ENCODE results near the gene IGSF8.

The IGSF8 gene

DNA sequence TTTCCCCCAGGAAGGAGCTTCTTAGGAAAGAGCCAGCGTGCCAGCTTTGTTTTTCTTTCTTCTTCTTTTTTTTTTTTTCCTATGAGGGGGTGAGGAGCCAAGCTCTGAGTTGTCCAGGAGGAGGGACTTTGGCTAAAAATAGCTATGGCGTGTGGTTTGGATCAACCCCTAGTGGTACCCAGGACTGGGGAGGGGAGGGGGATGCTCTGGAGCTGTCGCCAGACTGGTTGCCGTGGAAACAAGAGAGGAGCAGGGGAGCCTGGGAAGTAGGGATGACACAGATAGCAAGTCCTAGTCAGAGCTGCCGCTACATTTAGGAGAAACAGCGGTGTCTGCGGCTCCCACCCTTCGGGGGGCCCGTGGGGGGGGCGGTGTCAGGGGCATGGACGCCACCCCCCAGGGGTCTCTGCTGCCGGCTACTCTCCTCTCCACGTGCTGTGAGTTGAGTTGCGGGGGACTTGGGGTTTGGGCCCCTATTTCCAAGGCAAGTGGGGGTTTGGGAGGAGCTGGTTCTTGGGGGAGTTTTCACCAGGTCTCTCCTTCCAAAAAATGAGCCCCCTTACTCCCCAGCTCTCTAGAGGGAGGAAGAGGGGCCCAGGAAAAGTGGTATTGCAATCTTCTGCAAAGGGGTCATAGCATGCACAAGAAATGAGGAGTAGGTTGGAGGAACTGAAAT, 17.0 kb downstream of the IGSF8 start, which contains the start of gene KCNJ9:
TSS of gene KCNJ9 (plus strand) at position 278 of the 676 bp plus-strand sequence. CDS start 2,493 bp downstream, outside the sequence.
- Histone ChIP-seq H3K27me3 (replicated peaks; ENCODE audit: control insufficient read depth, insufficient read depth, low read length, poor library complexity, severe bottlenecking) (peaks cover 25% of the 10 kb centered on the region), H3K4me1 (ENCODE audit: control insufficient read depth, insufficient read depth, low read length, poor library complexity, severe bottlenecking) (peaks cover 10% of the 10 kb centered on the region), H3K4me3 (ENCODE audit: insufficient read depth, low read depth, low read length, poor library complexity, severe bottlenecking) (no peak within 1 kb of the TSS), H3K9me3 (ENCODE audit: control insufficient read depth, low read length) (no peaks in the 10 kb centered on the region), H3K27ac (ENCODE audit: insufficient read depth, low read length, poor library complexity, severe bottlenecking) (no peak within 1 kb of the TSS), H3K36me3 (ENCODE audit: control insufficient read depth, insufficient read depth, low read length) (no peaks in the 10 kb centered on the region)
- DNase-seq, result no peak

DNA sequence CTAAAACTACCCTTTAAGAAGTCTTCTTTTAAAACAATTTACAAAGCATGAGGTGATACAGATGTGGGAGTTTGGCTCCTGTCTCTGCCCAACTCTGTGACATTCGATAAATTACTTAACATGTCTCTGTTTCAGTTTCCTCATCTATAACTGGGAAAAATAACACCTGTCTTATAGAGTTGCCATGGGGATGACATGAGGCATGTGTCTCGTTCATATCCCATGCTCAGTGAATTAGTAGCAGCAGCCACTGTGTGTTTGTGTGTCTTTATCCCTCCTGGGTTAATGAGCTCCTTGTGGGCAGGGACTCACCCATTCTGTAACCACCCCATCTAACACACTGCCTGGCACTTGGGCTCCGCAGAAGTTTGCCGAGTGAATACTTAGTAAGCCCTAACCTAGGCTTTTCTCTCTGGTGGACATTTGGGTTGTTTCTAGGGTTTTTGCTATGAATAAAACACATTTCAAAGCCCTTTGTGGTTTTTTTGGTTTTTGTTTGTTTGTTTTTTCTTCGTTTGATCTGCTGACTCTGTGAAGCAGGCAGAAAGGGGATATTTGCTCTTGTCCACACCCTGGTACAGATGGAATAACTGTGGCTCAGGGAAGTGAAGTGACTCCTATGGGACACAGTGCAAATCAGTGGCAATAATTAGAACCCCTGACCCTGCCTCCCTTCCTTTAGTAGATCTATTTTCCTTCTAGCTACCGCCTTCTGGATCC, 17.9 kb downstream of the IGSF8 start:
- no peaks in the 10 kb centered on the region for H3K9me3 ChIP-seq (ENCODE audit: control insufficient read depth, low read length)

DNA sequence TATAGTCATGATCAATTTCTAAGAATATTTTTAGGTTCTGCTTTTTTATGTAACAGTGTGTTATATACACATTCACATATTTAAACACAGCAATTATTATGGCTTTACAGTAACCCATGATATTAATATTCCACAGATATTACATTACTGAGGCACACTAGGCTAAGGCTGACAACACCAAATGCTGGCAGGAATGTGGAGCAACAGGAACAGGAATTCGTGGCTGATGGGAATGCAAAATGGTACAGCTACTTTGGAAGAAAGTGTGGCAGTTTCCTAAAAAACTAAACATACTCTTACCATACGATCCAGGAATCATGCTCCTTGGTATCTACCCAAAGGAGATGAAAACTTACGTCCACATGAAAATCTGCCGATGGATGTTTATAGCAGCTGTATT, 19.0 kb downstream of the IGSF8 start:
- no peak for DNase-seq
- Histone ChIP-seq H3K4me1 (ENCODE audit: control insufficient read depth, insufficient read depth, low read length, poor library complexity, severe bottlenecking) (peaks cover 10% of the 10 kb centered on the region), H3K4me3 (ENCODE audit: insufficient read depth, low read depth, low read length, poor library complexity, severe bottlenecking) (no peak overlapping the region), H3K27me3 (replicated peaks; ENCODE audit: control insufficient read depth, insufficient read depth, low read length, poor library complexity, severe bottlenecking) (peaks cover 25% of the 10 kb centered on the region), H3K27ac (ENCODE audit: insufficient read depth, low read length, poor library complexity, severe bottlenecking) (no peak overlapping the region), H3K9me3 (ENCODE audit: control insufficient read depth, low read length) (no peaks in the 10 kb centered on the region), H3K36me3 (ENCODE audit: control insufficient read depth, insufficient read depth, low read length) (no peaks in the 10 kb centered on the region)

More for the DNA sequence above, 17.9 kb downstream of the IGSF8 start:
- peaks cover 25% of the 10 kb centered on the region for H3K27me3 ChIP-seq (replicated peaks; ENCODE audit: control insufficient read depth, insufficient read depth, low read length, poor library complexity, severe bottlenecking)
- H3K4me1 ChIP-seq (ENCODE audit: control insufficient read depth, insufficient read depth, low read length, poor library complexity, severe bottlenecking), result peaks cover 10% of the 10 kb centered on the region
- H3K27ac ChIP-seq (ENCODE audit: insufficient read depth, low read length, poor library complexity, severe bottlenecking), result no peak overlapping the region
- no peaks in the 10 kb centered on the region for H3K36me3 ChIP-seq (ENCODE audit: control insufficient read depth, insufficient read depth, low read length)
- DNase-seq, result no peak
- no peak overlapping the region for H3K4me3 ChIP-seq (ENCODE audit: insufficient read depth, low read depth, low read length, poor library complexity, severe bottlenecking)

DNA sequence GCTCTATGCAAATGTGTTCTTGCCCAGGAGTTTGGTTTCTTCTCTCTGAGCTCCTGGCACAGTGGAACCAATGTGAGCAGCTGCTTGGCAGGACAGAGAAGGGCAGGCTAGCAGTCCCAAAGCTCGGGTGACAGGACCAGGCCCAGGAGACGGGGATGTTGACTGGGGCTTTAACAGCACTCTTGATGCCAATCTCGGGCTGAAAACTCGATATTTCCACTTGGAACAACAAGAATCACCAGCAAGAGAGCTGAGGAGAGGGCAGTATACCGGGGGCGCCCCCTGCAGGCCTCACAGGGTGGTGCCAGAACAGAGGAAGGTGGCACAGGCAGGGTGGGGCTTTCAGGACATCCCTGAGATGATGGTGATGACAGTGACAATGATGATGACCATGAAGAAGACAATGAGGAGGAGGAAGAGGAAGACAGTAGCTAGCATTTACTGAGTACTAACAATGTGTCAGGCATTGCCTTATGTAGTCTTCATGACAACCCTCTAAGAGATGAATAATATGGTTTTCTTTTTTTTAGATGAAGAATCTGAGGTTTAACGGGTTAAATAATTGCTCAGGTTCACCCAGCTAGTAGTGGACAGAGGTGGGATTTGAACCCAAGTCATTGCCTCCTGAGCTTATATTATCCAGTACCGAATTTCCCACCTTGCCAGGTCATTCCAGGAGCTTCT, 19.8 kb downstream of the IGSF8 start:
- Histone ChIP-seq H3K4me1 (ENCODE audit: control insufficient read depth, insufficient read depth, low read length, poor library complexity, severe bottlenecking) (peaks cover 4% of the 10 kb centered on the region), H3K9me3 (ENCODE audit: control insufficient read depth, low read length) (no peaks in the 10 kb centered on the region), H3K27ac (ENCODE audit: insufficient read depth, low read length, poor library complexity, severe bottlenecking) (no peak overlapping the region), H3K36me3 (ENCODE audit: control insufficient read depth, insufficient read depth, low read length) (no peaks in the 10 kb centered on the region), H3K27me3 (replicated peaks; ENCODE audit: control insufficient read depth, insufficient read depth, low read length, poor library complexity, severe bottlenecking) (peaks cover 25% of the 10 kb centered on the region), H3K4me3 (ENCODE audit: insufficient read depth, low read depth, low read length, poor library complexity, severe bottlenecking) (no peak overlapping the region)
- peak in 2 of 3 donors; percentile 20 to 25 for DNase-seq

DNA sequence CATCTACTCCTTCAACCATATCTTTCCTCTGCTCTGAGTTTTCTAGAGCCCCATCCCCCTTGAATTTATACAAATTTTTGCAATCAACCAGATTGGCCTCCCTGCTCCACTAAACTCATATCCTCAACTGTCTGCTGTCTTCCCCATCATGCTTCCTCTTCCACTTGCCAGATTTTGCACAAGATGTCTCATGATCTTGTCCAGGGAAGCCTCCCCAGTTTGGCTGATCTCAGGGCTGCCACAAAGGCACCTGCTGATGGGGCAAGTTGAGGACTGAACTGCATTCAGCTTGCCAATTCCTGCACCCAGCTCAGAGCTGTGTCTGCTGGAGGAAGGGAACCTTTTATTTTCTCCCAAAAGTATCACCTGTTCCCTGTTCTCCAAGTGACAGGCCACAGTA, 20.9 kb downstream of the IGSF8 start:
- DNase-seq, result no peak
- H3K36me3 ChIP-seq (ENCODE audit: control insufficient read depth, insufficient read depth, low read length), result no peaks in the 10 kb centered on the region
- no peak overlapping the region for H3K4me3 ChIP-seq (ENCODE audit: insufficient read depth, low read depth, low read length, poor library complexity, severe bottlenecking)
- H3K27ac ChIP-seq (ENCODE audit: insufficient read depth, low read length, poor library complexity, severe bottlenecking), result no peak overlapping the region
- peaks cover 25% of the 10 kb centered on the region for H3K27me3 ChIP-seq (replicated peaks; ENCODE audit: control insufficient read depth, insufficient read depth, low read length, poor library complexity, severe bottlenecking)
- no peaks in the 10 kb centered on the region for H3K9me3 ChIP-seq (ENCODE audit: control insufficient read depth, low read length)
- no peaks in the 10 kb centered on the region for H3K4me1 ChIP-seq (ENCODE audit: control insufficient read depth, insufficient read depth, low read length, poor library complexity, severe bottlenecking)

DNA sequence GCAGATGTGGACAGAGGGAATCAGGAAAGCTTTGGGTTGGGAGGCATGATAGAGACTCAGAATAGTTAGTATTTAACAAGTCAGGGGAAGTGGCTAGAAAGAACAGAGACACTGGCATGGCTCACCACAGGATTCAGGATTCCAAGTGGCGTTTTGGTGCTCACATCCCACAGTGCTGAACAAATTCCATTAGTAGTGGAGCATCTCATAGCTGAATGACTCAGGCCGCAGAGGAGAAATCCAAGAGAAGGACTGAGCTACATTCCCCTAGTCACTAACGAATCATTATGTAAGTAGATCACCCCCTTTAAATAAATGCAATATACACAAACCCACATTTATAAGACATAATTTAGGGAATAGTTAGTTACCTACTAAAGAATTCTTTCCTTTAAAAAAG, 22.1 kb downstream of the IGSF8 start:
- no peaks in the 10 kb centered on the region for H3K36me3 ChIP-seq (ENCODE audit: control insufficient read depth, insufficient read depth, low read length)
- H3K9me3 ChIP-seq (ENCODE audit: control insufficient read depth, low read length), result no peaks in the 10 kb centered on the region
- no peaks in the 10 kb centered on the region for H3K4me1 ChIP-seq (ENCODE audit: control insufficient read depth, insufficient read depth, low read length, poor library complexity, severe bottlenecking)
- H3K27me3 ChIP-seq (replicated peaks; ENCODE audit: control insufficient read depth, insufficient read depth, low read length, poor library complexity, severe bottlenecking), result peaks cover 22% of the 10 kb centered on the region
- no peak for DNase-seq
- no peak overlapping the region for H3K4me3 ChIP-seq (ENCODE audit: insufficient read depth, low read depth, low read length, poor library complexity, severe bottlenecking)
- no peak overlapping the region for H3K27ac ChIP-seq (ENCODE audit: insufficient read depth, low read length, poor library complexity, severe bottlenecking)

DNA sequence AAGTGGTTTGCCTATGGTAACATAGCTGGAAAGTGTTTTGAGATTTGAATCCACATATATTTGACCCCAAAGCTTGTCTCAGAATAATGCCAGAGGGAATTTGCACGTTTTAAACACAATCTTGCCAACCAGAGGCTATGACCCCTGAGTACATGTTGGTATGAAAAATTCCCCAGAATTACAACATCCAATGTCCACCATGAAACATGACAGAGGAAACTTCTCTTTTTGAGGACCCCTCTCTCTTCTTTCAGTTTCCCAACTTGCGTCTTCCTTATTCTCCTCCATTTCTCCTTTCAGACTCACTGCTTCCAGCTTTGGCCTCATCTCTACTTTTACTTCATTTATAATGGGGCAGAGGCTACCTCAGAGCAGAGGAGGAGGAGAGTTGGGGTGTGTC, 22.6 kb downstream of the IGSF8 start:
- H3K4me3 ChIP-seq (ENCODE audit: insufficient read depth, low read depth, low read length, poor library complexity, severe bottlenecking), result no peak overlapping the region
- DNase-seq, result no peak
- H3K9me3 ChIP-seq (ENCODE audit: control insufficient read depth, low read length), result no peaks in the 10 kb centered on the region
- H3K4me1 ChIP-seq (ENCODE audit: control insufficient read depth, insufficient read depth, low read length, poor library complexity, severe bottlenecking), result peaks cover under 1% of the 10 kb centered on the region
- no peaks in the 10 kb centered on the region for H3K36me3 ChIP-seq (ENCODE audit: control insufficient read depth, insufficient read depth, low read length)
- H3K27me3 ChIP-seq (replicated peaks; ENCODE audit: control insufficient read depth, insufficient read depth, low read length, poor library complexity, severe bottlenecking), result peaks cover 17% of the 10 kb centered on the region
- no peak overlapping the region for H3K27ac ChIP-seq (ENCODE audit: insufficient read depth, low read length, poor library complexity, severe bottlenecking)

DNA sequence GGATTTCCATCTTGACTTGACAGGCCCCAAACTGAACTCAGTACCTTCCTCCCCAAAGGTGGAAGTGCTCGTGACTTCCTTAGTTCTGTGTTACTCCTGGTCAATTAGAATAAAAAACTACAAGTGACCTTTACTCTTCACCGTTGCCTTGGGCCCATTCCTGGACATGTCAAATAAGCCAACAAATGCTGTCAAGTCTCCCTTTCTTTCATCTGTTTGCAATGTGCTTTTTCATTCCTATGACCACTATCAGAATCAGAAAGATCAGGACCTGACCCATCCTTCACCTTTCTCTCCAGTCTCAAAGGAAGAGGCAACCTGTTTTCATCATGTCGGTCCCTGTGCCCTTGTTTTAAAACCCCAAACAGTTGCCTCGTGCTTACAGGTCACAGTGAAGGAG, 23.6 kb downstream of the IGSF8 start:
- H3K36me3 ChIP-seq (ENCODE audit: control insufficient read depth, insufficient read depth, low read length), result no peaks in the 10 kb centered on the region
- DNase-seq, result no peak
- H3K27me3 ChIP-seq (replicated peaks; ENCODE audit: control insufficient read depth, insufficient read depth, low read length, poor library complexity, severe bottlenecking), result peaks cover 13% of the 10 kb centered on the region
- no peaks in the 10 kb centered on the region for H3K9me3 ChIP-seq (ENCODE audit: control insufficient read depth, low read length)
- H3K4me3 ChIP-seq (ENCODE audit: insufficient read depth, low read depth, low read length, poor library complexity, severe bottlenecking), result no peak overlapping the region
- peaks cover 9% of the 10 kb centered on the region for H3K4me1 ChIP-seq (ENCODE audit: control insufficient read depth, insufficient read depth, low read length, poor library complexity, severe bottlenecking)
- no peak overlapping the region for H3K27ac ChIP-seq (ENCODE audit: insufficient read depth, low read length, poor library complexity, severe bottlenecking)

DNA sequence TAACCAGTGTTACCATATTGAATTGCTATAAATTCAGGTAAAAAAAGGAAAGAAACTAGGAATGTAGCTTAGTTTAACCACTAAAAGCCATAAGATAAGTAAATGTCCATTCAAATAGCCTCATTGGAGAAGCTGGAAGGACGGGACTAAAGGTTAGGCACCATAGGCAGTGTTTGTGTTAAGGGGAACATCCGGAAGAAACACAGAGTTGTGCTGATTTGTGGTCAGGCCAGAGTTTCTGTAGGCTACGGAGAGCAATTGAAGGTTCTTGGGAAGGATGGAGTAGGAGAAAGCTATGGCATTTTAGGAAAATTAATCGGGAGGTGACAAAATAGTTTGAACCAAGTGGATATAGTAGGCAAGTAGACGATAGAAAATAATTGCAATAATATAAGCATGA, 27.1 kb downstream of the IGSF8 start:
- DNase-seq, result no peak
- Histone ChIP-seq H3K36me3 (ENCODE audit: control insufficient read depth, insufficient read depth, low read length) (no peaks in the 10 kb centered on the region), H3K4me3 (ENCODE audit: insufficient read depth, low read depth, low read length, poor library complexity, severe bottlenecking) (no peak overlapping the region), H3K9me3 (ENCODE audit: control insufficient read depth, low read length) (no peaks in the 10 kb centered on the region), H3K27me3 (replicated peaks; ENCODE audit: control insufficient read depth, insufficient read depth, low read length, poor library complexity, severe bottlenecking) (peaks cover 6% of the 10 kb centered on the region), H3K27ac (ENCODE audit: insufficient read depth, low read length, poor library complexity, severe bottlenecking) (no peak overlapping the region), H3K4me1 (ENCODE audit: control insufficient read depth, insufficient read depth, low read length, poor library complexity, severe bottlenecking) (peaks cover 9% of the 10 kb centered on the region)

Data from effector memory CD4-positive, alpha-beta T cell (primary cell).